Stomach (tissue), 9 donors: ENCODE measurements around the gene ZMYND8. TPM values are rescaled to one million over a fixed set of nuclear protein-coding genes. Genes with fewer than 3 reads are reported as not detected.

Experiments
- DNase-seq, 2 donors: peaks; one replicate each; pipeline versions ENCODE4 v3.0.0 to v3.0.0-alpha.2; 2013 to 2019
- H3K27ac ChIP-seq, 5 donors: fragments of 200-600 bp in 4 of 5; sonication (generic) in 4 of 5; one replicate each; pipeline ENCODE4 v1.5.1; 2013 to 2019; ENCODE audit warnings: mild to moderate bottlenecking in 1 of 5, moderate library complexity in 1 of 5
- H3K27me3 ChIP-seq, 3 donors: fragments of 200-600 bp; sonication (generic); one replicate each; pipeline ENCODE4 v1.5.1; 2017 to 2019; ENCODE audit warnings: mixed run types in 1 of 3
- H3K36me3 ChIP-seq, 4 donors: fragments of 200-600 bp; sonication (generic); 1 replicate in 3 of 4; 2 replicates in 1 of 4; pipeline ENCODE4 v1.5.1; 2016 to 2019
- H3K4me1 ChIP-seq, 4 donors: fragments of 200-600 bp; sonication (generic); one replicate each; pipeline ENCODE4 v1.5.1; 2016 to 2019
- H3K4me3 ChIP-seq, 4 donors: fragments of 200-600 bp; sonication (generic) in 3 of 4; one replicate each; pipeline ENCODE4 v1.5.1; 2016 to 2019; ENCODE audit warnings: mild to moderate bottlenecking in 1 of 4
- H3K9me3 ChIP-seq, 4 donors: fragments of 200-600 bp; sonication (generic); one replicate each; pipeline ENCODE4 v1.5.1; 2016 to 2019
- CTCF ChIP-seq, 7 experiments: fragments of 450-650 bp in 4 of 7; fragments of 200-600 bp in 3 of 7; sonication (generic) in 3 of 7; IDR thresholded peaks; one replicate each; pipeline ENCODE4 v1.5.1; 2016 to 2019; ENCODE audit warnings: antibody characterized with exemption in 7 of 7, control low read depth in 2 of 7, mild to moderate bottlenecking in 1 of 7
- EP300 ChIP-seq: sonication (generic); formaldehyde crosslinking; IDR thresholded peaks from one replicate; pipeline ENCODE4 v1.6.1; 2017; ENCODE audit warnings: antibody characterized with exemption
- POLR2A ChIP-seq, 4 donors: fragments of 450-650 bp; IDR thresholded peaks; one replicate each; pipeline ENCODE4 v1.6.1; 2016; ENCODE audit warnings: antibody characterized with exemption in 4 of 4, control low read depth in 2 of 4, mild to moderate bottlenecking in 1 of 4, moderate library complexity in 1 of 4
- POLR2AphosphoS5 ChIP-seq, 3 donors: sonication (generic); formaldehyde crosslinking; IDR thresholded peaks; one replicate each; pipeline ENCODE4 v1.6.1; 2016; ENCODE audit warnings: antibody characterized with exemption in 3 of 3
- WGBS, 5 donors: extraction: QIAGEN DNeasy Blood & Tissue Kit in 3 of 5; methylation state at CpG; one replicate each; pipeline versions ENCODE4 v1.1.5 to v1.1.7; 2013 to 2018; 5-methylcytosine and 5-hydroxymethylcytosine counted together
- intact Hi-C: fragments of 100-400 bp; cut with DNase I; formaldehyde crosslinking; loops from one replicate; pipeline ENCODE4 v1.15.1; 2023; ENCODE audit warnings: low total_unique reads
- polyA plus RNA-seq, 3 donors: library from polyadenylated mRNA; stranded (reverse); fragments of 200-250 nt; gene quantifications; one replicate each; pipeline ENCODE4 v1.2.3, GENCODE V29; 2013
- total RNA-seq, 5 donors: library from RNA; depleted of rRNA; stranded (reverse); fragments of >200 nt; gene quantifications; one replicate each; pipeline versions ENCODE4 v1.1.0 to v1.2.3, GENCODE V29; 2014 to 2016
- donor health status: healthy with polysubstance abuse.
- donor health status: Bipolar disorder and iron deficiency.
- donor health status: healthy.

Gene ZMYND8
- total and polyA plus RNA-seq, 8 donors, result 9.2 to 82.6 (median 39.4) TPM

DNA sequence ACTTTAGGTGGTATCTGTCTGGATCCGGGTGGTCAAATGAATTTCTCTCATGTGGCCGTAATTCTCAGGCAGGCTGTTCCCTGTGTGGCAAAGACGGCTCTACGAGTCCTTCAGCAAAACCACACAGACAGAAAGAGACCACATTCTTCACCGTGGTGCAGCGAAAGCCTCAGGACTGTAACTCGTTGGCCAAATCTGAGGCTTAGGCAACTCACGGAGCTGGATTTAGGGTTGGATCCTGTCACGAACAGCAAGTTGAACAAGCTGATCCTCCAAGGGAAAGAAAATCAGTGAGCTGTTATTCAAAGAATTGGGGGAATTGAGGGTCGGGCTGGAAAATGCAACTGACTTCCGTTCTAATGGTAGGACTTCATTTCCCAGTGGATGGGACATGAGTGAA is 167.4 kb downstream of the ZMYND8 start:
- intact Hi-C loops, result no loop called here
- H3K27ac ChIP-seq, result no peak overlapping the region
- H3K4me3 ChIP-seq, result no peak overlapping the region
- H3K9me3 ChIP-seq, result no peaks in the 10 kb centered on the region
- peaks cover 0 to 12% (median 0%) of the 10 kb centered on the region in 3 donors for H3K27me3 ChIP-seq
- H3K4me1 ChIP-seq, result no peaks in the 10 kb centered on the region
- DNase-seq, result no peak
- WGBS, 5 donors, result 71 to 82% (median 74%) methylated on average over 11 of the region's 11 CpGs
- TF ChIP-seq EP300, result no peak
- TF ChIP-seq CTCF (IDR thresholded peaks at IDR 0.05), result no peak
- no peak for TF ChIP-seq POLR2AphosphoS5 (IDR thresholded peaks at IDR 0.05)
- TF ChIP-seq POLR2A (IDR thresholded peaks at IDR 0.05), result no peak
- H3K36me3 ChIP-seq, result peaks cover 0 to 6% (median 0%) of the 10 kb centered on the region in 4 donors

- intact Hi-C loops, result no loop called here
- no peak for DNase-seq
- H3K9me3 ChIP-seq, result no peaks in the 10 kb centered on the region
- no peak overlapping the region for H3K4me3 ChIP-seq
- TF ChIP-seq EP300 (no peak), POLR2A (IDR thresholded peaks at IDR 0.05) (no peak), POLR2AphosphoS5 (IDR thresholded peaks at IDR 0.05) (no peak), CTCF (IDR thresholded peaks at IDR 0.05) (no peak)
- H3K36me3 ChIP-seq, result peaks cover 0 to 10% (median 2%) of the 10 kb centered on the region in 4 donors
- WGBS, 5 donors, result 60 to 69% (median 62%) methylated on average over 5 of the region's 5 CpGs
- no peaks in the 10 kb centered on the region for H3K4me1 ChIP-seq
- peaks cover 0 to 12% (median 0%) of the 10 kb centered on the region in 3 donors for H3K27me3 ChIP-seq
- H3K27ac ChIP-seq, result no peak overlapping the region
Observed at GRCh38 chr20:47188540-47188939, 168.0 kb downstream of the ZMYND8 start.

DNA sequence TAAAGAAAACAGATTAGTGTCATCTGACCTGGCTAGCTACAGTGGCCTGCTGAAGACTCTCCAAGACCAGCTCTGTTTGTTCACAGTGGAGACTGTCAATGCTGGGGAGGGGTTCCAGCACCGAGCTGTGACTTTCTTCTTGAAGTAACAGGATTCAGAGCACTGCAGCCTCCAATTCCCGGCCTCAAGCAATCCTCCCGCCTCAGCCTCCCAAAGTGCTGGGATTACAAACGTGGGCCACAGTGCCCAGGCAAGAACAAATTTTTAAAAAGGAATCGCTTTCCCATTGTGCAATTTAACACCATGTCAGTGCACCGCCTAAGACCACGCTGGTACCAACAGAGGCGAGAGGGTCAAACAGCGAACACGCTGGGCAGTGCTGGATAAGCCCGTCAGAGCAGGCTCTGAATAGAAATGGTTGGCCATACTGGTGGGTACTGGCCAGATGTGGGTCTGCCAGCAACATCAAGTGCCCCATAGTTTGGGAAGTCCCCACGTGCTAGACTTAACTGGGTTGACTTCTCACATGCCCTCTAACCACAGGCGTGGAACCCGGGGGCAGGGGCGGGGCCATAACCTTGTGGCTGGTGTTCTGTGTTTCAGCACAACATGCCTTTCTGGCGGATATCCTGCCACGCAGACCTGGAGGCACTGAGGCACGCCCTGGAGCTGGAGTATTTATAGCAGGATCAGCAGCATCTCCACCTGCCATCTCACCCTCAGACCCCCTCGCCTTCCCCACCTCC is 168.9 kb downstream of the ZMYND8 start:
- no peak overlapping the region for H3K27ac ChIP-seq
- TF ChIP-seq POLR2AphosphoS5 (IDR thresholded peaks at IDR 0.05) (no peak), CTCF (IDR thresholded peaks at IDR 0.05) (no peak), EP300 (no peak), POLR2A (IDR thresholded peaks at IDR 0.05) (no peak)
- H3K4me3 ChIP-seq, result no peak overlapping the region
- no peaks in the 10 kb centered on the region for H3K9me3 ChIP-seq
- intact Hi-C loops, result no loop called here
- no peaks in the 10 kb centered on the region for H3K4me1 ChIP-seq
- H3K36me3 ChIP-seq, result peaks cover 0 to 15% (median 5%) of the 10 kb centered on the region in 4 donors
- H3K27me3 ChIP-seq, result peaks cover 0 to 12% (median 0%) of the 10 kb centered on the region in 3 donors
- DNase-seq, result no peak
- WGBS, 5 donors, result 75 to 83% (median 81%) methylated on average over 18 to 19 of the region's 19 CpGs

GRCh38 chr20:47183367-47183766 is 173.1 kb downstream of the ZMYND8 start:
- TF ChIP-seq POLR2AphosphoS5 (IDR thresholded peaks at IDR 0.05), result no peak
- no peak for TF ChIP-seq EP300
- TF ChIP-seq POLR2A (IDR thresholded peaks at IDR 0.05), result no peak
- no peak for TF ChIP-seq CTCF (IDR thresholded peaks at IDR 0.05)
- Histone ChIP-seq H3K4me1 (no peaks in the 10 kb centered on the region), H3K36me3 (peaks cover 0 to 20% (median 9%) of the 10 kb centered on the region in 4 donors), H3K27me3 (peaks cover 0 to 4% (median 0%) of the 10 kb centered on the region in 3 donors), H3K4me3 (no peak overlapping the region), H3K9me3 (no peaks in the 10 kb centered on the region), H3K27ac (no peak overlapping the region)
- no peak for DNase-seq
- 61 to 79% (median 74%) methylated on average over 9 of the region's 9 CpGs for WGBS, 5 donors
- intact Hi-C loops, result no loop called here
